SH-SY5Y (cell line): ENCODE measurements around the gene RPS6KC1.

Experiments
- GATA2 ChIP-seq: IDR thresholded peaks from 2 replicates; pipeline ENCODE4 v1.6.1; 2011; ENCODE audit warnings: mild to moderate bottlenecking, low read depth, low read length
- GATA3 ChIP-seq: IDR thresholded peaks from 2 replicates; pipeline ENCODE4 v1.6.1; 2011; ENCODE audit warnings: low read depth, mild to moderate bottlenecking, low read length, moderate library complexity

- TF ChIP-seq GATA3, result no peak
- no peak for TF ChIP-seq GATA2
Measured at GRCh38 chr1:213286235-213286634, 235.2 kb downstream of the RPS6KC1 start.
